HCT116 (cell line): ENCODE measurements around the gene DGKB. TPM values are rescaled to one million over a fixed set of nuclear protein-coding genes. Genes with fewer than 3 reads are reported as not detected.

ENCODE experiments used
- ATAC-seq: fragments of 200-7000 bp; cut with Tn5 transposase; 2 replicates; pipeline ENCODE4 v1.9.1; 2020; ENCODE audit warnings: mild to moderate bottlenecking, moderate library complexity
- BruUV-seq: library from RNA; stranded (reverse); fragments of 400-500 nt; replicated peaks from 2 replicates; lab custom pipeline; 2021; lab: Mats Ljungman, UMichigan
- CTCF ChIA-PET: fragments of 300-600 bp; sonication (Branson Sonifier 250); formaldehyde crosslinking; loops from one replicate; lab custom pipeline; 2021; ENCODE audit warnings: antibody characterized with exemption; lab: Charles Lee
- POLR2A ChIA-PET: fragments of 300-600, 350-600 bp; sonication (Branson Sonifier 250); formaldehyde crosslinking; loops from one replicate; lab custom pipeline; 2021; ENCODE audit warnings: antibody characterized with exemption; lab: Charles Lee
- RAD21 ChIA-PET, 2 experiments: fragments of 300-600 bp; sonication (Branson Sonifier 250); formaldehyde crosslinking; loops; one replicate each; lab custom pipeline; 2023; ENCODE audit warnings: low total read pairs in 2 of 2; ENCODE audit not compliant: uncharacterized antibody in 2 of 2, unreplicated experiment in 2 of 2, low non-redundant PET in 1 of 2; lab: Charles Lee
- DNase-seq: peaks from one replicate; pipeline ENCODE4 v3.0.0-alpha.2; 2010; ENCODE audit warnings: low read depth, low spot score
- H2AFZ ChIP-seq: fragments of 200-600 bp; shearing (Covaris generic), sonication (generic); 2 replicates; pipeline ENCODE4 v1.6.1; 2017; ENCODE audit warnings: low read depth, mixed run types, mixed read lengths, antibody characterized with exemption, low read length; ENCODE audit not compliant: poor library complexity, severe bottlenecking
- H3K27ac ChIP-seq: 2 replicates; pipeline ENCODE4 v1.5.1; 2012; ENCODE audit warnings: low read depth, low read length
- H3K27me3 ChIP-seq: fragments of 200-600 bp; sonication (generic); 2 replicates; pipeline ENCODE4 v1.6.1; 2016; ENCODE audit warnings: mixed run types, low read length, mixed read lengths; ENCODE audit not compliant: insufficient read depth
- H3K36me3 ChIP-seq, 2 experiments: fragments of 200-500 bp in 1 of 2; fragments of 200-600 bp in 1 of 2; sonication (Bioruptor generic) in 1 of 2; sonication (generic) in 1 of 2; 2 replicates each; pipeline versions ENCODE4 v1.5.1 to v1.6.1; 2014 to 2016; ENCODE audit warnings: low read length in 2 of 2, inconsistent platforms in 1 of 2, mixed read lengths in 1 of 2, mixed run types in 1 of 2; ENCODE audit not compliant: insufficient read depth in 2 of 2, control insufficient read depth in 1 of 2
- H3K4me1 ChIP-seq, 2 experiments: fragments of 200-600 bp in 1 of 2; sonication (generic) in 1 of 2; 2 replicates each; pipeline versions ENCODE4 v1.5.1 to v1.6.1; 2012 to 2017; ENCODE audit warnings: low read length in 2 of 2, inconsistent platforms in 1 of 2, mild to moderate bottlenecking in 1 of 2, mixed read lengths in 1 of 2, mixed run types in 1 of 2, moderate library complexity in 1 of 2; ENCODE audit not compliant: insufficient read depth in 2 of 2, control insufficient read depth in 1 of 2
- H3K4me2 ChIP-seq: fragments of 200-600 bp; sonication (generic); 2 replicates; pipeline ENCODE4 v1.6.1; 2017; ENCODE audit warnings: mixed run types, low read length, mixed read lengths
- H3K4me3 ChIP-seq, 2 experiments: fragments of 200-600 bp in 1 of 2; sonication (generic) in 1 of 2; replicated peaks in 1 of 2; 2 replicates each; pipeline ENCODE4 v1.5.1; 2011 to 2016; ENCODE audit warnings: low read length in 2 of 2, control low read depth in 1 of 2, low read depth in 1 of 2, mild to moderate bottlenecking in 1 of 2, mixed read lengths in 1 of 2, mixed run types in 1 of 2
- H3K79me2 ChIP-seq: fragments of 200-600 bp; sonication (generic); 2 replicates; pipeline ENCODE4 v1.6.1; 2017; ENCODE audit warnings: mild to moderate bottlenecking, mixed run types, low read length, moderate library complexity, mixed read lengths; ENCODE audit not compliant: insufficient read depth
- H3K9ac ChIP-seq: fragments of 200-600 bp; sonication (generic); 2 replicates; pipeline ENCODE4 v1.6.1; 2016; ENCODE audit warnings: low read length, mixed read lengths
- H3K9me2 ChIP-seq: fragments of 200-600 bp; sonication (generic), shearing (Covaris generic); 2 replicates; pipeline ENCODE4 v1.6.1; 2017; ENCODE audit warnings: mixed run types, mild to moderate bottlenecking, moderate library complexity; ENCODE audit not compliant: insufficient read depth
- H3K9me3 ChIP-seq, 2 experiments: fragments of 200-500 bp in 1 of 2; fragments of 200-600 bp in 1 of 2; sonication (Bioruptor generic) in 1 of 2; sonication (generic) in 1 of 2; 2 replicates each; pipeline ENCODE4 v1.6.1; 2014 to 2017; ENCODE audit warnings: low read length in 2 of 2, mixed read lengths in 2 of 2, inconsistent platforms in 1 of 2, low read depth in 1 of 2, mild to moderate bottlenecking in 1 of 2, mixed run types in 1 of 2, moderate library complexity in 1 of 2; ENCODE audit not compliant: control insufficient read depth in 1 of 2, insufficient read depth in 1 of 2
- H4K20me1 ChIP-seq: fragments of 200-600 bp; sonication (generic), shearing (Covaris generic); 2 replicates; pipeline ENCODE4 v1.6.1; 2017; ENCODE audit warnings: mixed run types, mild to moderate bottlenecking, moderate library complexity; ENCODE audit not compliant: insufficient read depth
- EZH2 ChIP-seq: fragments of 200-600 bp; sonication (generic); IDR thresholded peaks from 2 replicates; pipeline ENCODE4 v1.6.1; 2017; ENCODE audit warnings: antibody characterized with exemption, mixed run types
- POLR2AphosphoS5 ChIP-seq: IDR thresholded peaks from 2 replicates; pipeline ENCODE4 v1.6.1; 2011; ENCODE audit warnings: mild to moderate bottlenecking, low read depth, low read length, moderate library complexity
- TCF7L2 ChIP-seq: IDR thresholded peaks from 2 replicates; pipeline ENCODE4 v1.7.0; 2011; ENCODE audit warnings: borderline replicate concordance, inconsistent platforms; ENCODE audit not compliant: insufficient read depth, insufficient read length; ENCODE audit errors: extremely low read depth
- ZFX ChIP-seq: fragments of 450-650 bp; IDR thresholded peaks from 2 replicates; pipeline ENCODE4 v1.6.1; 2017
- intact Hi-C: fragments of 100-400 bp; cut with micrococcal nuclease; formaldehyde crosslinking; loops from 2 replicates; pipeline ENCODE4 v1.10.0; 2022
- total RNA-seq: library from RNA; stranded (reverse); gene quantifications from one replicate; pipeline ENCODE4 v1.2.1, GENCODE V29; 2021; ENCODE audit not compliant: unreplicated experiment
- TF ChIP-seq, protein P1 (sequence below): IDR thresholded peaks from 2 replicates; pipeline ENCODE4 v1.6.1; 2011; ENCODE audit warnings: mild to moderate bottlenecking, low read length, moderate library complexity; ENCODE audit not compliant: insufficient replicate concordance; ENCODE audit errors: extremely low read depth
- TF ChIP-seq, protein P2 (sequence below), 3 experiments: fragments of 200-600 bp in 1 of 3; sonication (generic) in 1 of 3; IDR thresholded peaks in 2 of 3; conservative IDR thresholded peaks in 1 of 3; 2 replicates each; pipeline ENCODE4 v1.5.1; 2012 to 2017; ENCODE audit warnings: low read depth in 2 of 3, low read length in 2 of 3, antibody characterized with exemption in 1 of 3, borderline replicate concordance in 1 of 3, control low read depth in 1 of 3, mild to moderate bottlenecking in 1 of 3, mixed read lengths in 1 of 3, mixed run types in 1 of 3, moderate library complexity in 1 of 3; ENCODE audit not compliant: insufficient read depth in 1 of 3

DGKB gene
- total RNA-seq, 1 experiment from 2014 or later: 0.05 TPM

DNA sequence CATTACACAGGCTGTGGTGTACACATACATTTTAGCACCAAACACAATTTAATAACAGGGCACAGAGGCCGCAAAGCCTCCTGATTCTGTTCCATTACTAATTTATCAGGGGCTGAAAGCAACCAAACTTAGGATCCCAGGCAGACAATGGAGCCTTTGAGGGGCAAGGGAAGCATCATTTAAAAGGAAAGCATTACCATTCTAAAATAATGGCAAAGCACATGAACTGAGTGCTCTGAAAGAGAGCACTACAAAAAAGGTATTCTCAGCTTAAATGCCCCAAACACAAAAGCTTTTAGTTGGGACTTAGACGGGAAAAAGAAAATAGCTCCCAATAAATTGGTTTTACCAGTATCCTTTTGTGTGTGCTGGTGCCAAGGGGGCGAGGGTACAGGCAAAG is 631.1 kb downstream of the DGKB start:
- no peak for DNase-seq
- intact Hi-C loops: no loop called here
- CTCF ChIA-PET: no interaction called here
- H3K9ac ChIP-seq: no peak overlapping the region
- H2AFZ ChIP-seq: no peak overlapping the region
- RAD21 ChIA-PET: no interaction called here
- no peaks in the 10 kb centered on the region for H3K9me3 ChIP-seq
- no peaks in the 10 kb centered on the region for H3K27me3 ChIP-seq
- no peak overlapping the region for H3K4me3 ChIP-seq
- no peak overlapping the region for H3K27ac ChIP-seq
- no peak overlapping the region for H3K4me2 ChIP-seq
- H3K4me1 ChIP-seq: no peaks in the 10 kb centered on the region
- TF ChIP-seq ZFX (no peak), EZH2 (no peak)
- TF ChIP-seq, protein P1, sequence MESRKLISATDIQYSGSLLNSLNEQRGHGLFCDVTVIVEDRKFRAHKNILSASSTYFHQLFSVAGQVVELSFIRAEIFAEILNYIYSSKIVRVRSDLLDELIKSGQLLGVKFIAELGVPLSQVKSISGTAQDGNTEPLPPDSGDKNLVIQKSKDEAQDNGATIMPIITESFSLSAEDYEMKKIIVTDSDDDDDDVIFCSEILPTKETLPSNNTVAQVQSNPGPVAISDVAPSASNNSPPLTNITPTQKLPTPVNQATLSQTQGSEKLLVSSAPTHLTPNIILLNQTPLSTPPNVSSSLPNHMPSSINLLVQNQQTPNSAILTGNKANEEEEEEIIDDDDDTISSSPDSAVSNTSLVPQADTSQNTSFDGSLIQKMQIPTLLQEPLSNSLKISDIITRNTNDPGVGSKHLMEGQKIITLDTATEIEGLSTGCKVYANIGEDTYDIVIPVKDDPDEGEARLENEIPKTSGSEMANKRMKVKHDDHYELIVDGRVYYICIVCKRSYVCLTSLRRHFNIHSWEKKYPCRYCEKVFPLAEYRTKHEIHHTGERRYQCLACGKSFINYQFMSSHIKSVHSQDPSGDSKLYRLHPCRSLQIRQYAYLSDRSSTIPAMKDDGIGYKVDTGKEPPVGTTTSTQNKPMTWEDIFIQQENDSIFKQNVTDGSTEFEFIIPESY: no peak
- no peaks in the 10 kb centered on the region for H3K79me2 ChIP-seq
- H3K9me2 ChIP-seq: no peaks in the 10 kb centered on the region
- no peaks in the 10 kb centered on the region for H3K36me3 ChIP-seq
- BruUV-seq: no TSS peak
- POLR2A ChIA-PET: no interaction called here
- ATAC-seq: no peak
- H4K20me1 ChIP-seq: no peaks in the 10 kb centered on the region

DNA sequence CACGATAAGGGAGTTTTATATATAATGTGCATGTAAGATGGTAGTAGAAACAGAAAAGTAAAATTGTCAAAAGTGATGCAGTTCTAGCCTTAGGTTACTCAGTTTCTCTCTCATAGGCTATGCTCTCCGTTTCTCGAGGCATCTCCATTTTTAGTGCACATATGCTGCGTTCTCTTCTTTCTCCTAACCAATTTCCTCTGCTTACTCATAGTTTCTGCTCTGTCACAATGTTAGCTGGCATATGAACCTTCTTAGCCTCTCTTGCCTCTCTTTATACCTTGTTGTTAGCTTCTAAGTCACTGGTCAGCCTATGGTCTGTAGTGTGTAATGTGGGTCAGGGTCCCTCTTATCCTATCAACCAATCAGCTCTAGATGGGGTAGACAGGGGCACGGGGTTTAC is 632.5 kb downstream of the DGKB start:
- POLR2A ChIA-PET: no interaction called here
- no peaks in the 10 kb centered on the region for H4K20me1 ChIP-seq
- CTCF ChIA-PET: no interaction called here
- TF ChIP-seq TCF7L2: no peak
- TF ChIP-seq, protein P2, sequence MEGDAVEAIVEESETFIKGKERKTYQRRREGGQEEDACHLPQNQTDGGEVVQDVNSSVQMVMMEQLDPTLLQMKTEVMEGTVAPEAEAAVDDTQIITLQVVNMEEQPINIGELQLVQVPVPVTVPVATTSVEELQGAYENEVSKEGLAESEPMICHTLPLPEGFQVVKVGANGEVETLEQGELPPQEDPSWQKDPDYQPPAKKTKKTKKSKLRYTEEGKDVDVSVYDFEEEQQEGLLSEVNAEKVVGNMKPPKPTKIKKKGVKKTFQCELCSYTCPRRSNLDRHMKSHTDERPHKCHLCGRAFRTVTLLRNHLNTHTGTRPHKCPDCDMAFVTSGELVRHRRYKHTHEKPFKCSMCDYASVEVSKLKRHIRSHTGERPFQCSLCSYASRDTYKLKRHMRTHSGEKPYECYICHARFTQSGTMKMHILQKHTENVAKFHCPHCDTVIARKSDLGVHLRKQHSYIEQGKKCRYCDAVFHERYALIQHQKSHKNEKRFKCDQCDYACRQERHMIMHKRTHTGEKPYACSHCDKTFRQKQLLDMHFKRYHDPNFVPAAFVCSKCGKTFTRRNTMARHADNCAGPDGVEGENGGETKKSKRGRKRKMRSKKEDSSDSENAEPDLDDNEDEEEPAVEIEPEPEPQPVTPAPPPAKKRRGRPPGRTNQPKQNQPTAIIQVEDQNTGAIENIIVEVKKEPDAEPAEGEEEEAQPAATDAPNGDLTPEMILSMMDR (IDR thresholded peaks at IDR 0.05 in 2 of 3, conservative IDR thresholded peaks at IDR 0.05 in 1 of 3; ENCODE audit: borderline replicate concordance in 1 of 3, insufficient read depth in 1 of 3, low read depth in 2 of 3, low read length in 2 of 3): no peak
- TF ChIP-seq, protein P1: no peak
- TF ChIP-seq POLR2AphosphoS5: no peak
- TF ChIP-seq, all 23 proteins: peak for 0
- H3K27me3 ChIP-seq: no peaks in the 10 kb centered on the region
- no peak overlapping the region for H3K4me3 ChIP-seq
- no TSS peak for BruUV-seq
- H3K4me1 ChIP-seq: no peaks in the 10 kb centered on the region
- no peaks in the 10 kb centered on the region for H3K79me2 ChIP-seq
- no peak overlapping the region for H3K4me2 ChIP-seq
- H3K9me3 ChIP-seq: no peaks in the 10 kb centered on the region
- H3K9me2 ChIP-seq: no peaks in the 10 kb centered on the region
- RAD21 ChIA-PET: no interaction called here
- H3K27ac ChIP-seq: no peak overlapping the region
- ATAC-seq (no peak), DNase-seq (no peak)
- no peak overlapping the region for H3K9ac ChIP-seq
- no peak overlapping the region for H2AFZ ChIP-seq
- intact Hi-C loops: no loop called here
- H3K36me3 ChIP-seq: no peaks in the 10 kb centered on the region
